ENCODE results near the gene CNTNAP4. TPM values are rescaled to one million over a fixed set of nuclear protein-coding genes. Genes with fewer than 3 reads are reported as not detected.

CNTNAP4 gene
- total RNA-seq, 1 experiment from 2014 or later: not detected

- no peak overlapping the region for H3T11ph ChIP-seq (ENCODE audit: low read length)
- no peak overlapping the region for H2BK5ac ChIP-seq (ENCODE audit: insufficient read length, low read length)
- H3K9me3 Mint-ChIP-seq: no peaks in the 10 kb centered on the region
- no peaks in the 10 kb centered on the region for H3K79me2 ChIP-seq (ENCODE audit: insufficient read depth, low read length)
- TF ChIP-seq CTCF (conservative IDR thresholded peaks at IDR 0.05): no peak
- no peaks in the 10 kb centered on the region for H3K4me1 ChIP-seq (ENCODE audit: insufficient read depth, low read length)
- H2BK120ac ChIP-seq (ENCODE audit: low read depth, low read length, poor library complexity, severe bottlenecking): no peak overlapping the region
- no peak overlapping the region for H3K9ac ChIP-seq (ENCODE audit: extremely low read depth, insufficient read length, low read length)
- no peaks in the 10 kb centered on the region for H3K79me1 ChIP-seq (ENCODE audit: insufficient read depth, low read depth, low read length, poor library complexity, severe bottlenecking)
- H3K36me3 Mint-ChIP-seq (ENCODE audit: insufficient read depth in 1 of 3, low read depth in 3 of 3): no peaks in the 10 kb centered on the region
- H3K4me1 Mint-ChIP-seq: peaks cover 2% of the 10 kb centered on the region in 2 experiments; a peak in 2 of 4 replicates
- DNase-seq: no peak
- H3K4ac ChIP-seq (ENCODE audit: low read depth, low read length): no peak overlapping the region
- H3K27me3 Mint-ChIP-seq (ENCODE audit: low read depth): no peaks in the 10 kb centered on the region; the same call in 1 of the 2 replicates
- H3K14ac ChIP-seq (ENCODE audit: insufficient read depth, low read length): no peak overlapping the region
- H4K5ac ChIP-seq (ENCODE audit: insufficient read length, low read depth, low read length): no peak overlapping the region
- H3K27ac Mint-ChIP-seq: no peak overlapping the region
- H3K56ac ChIP-seq (ENCODE audit: insufficient read length, low read depth, low read length): no peak overlapping the region
- no peak overlapping the region for H4K91ac ChIP-seq (ENCODE audit: insufficient read length, low read depth, low read length)
- H4K8ac ChIP-seq (replicated peaks; ENCODE audit: insufficient read length, low read depth, low read length): no peak overlapping the region
- H2BK20ac ChIP-seq (ENCODE audit: low read depth, low read length, poor library complexity, severe bottlenecking): no peak overlapping the region
- no peak overlapping the region for H3K18ac ChIP-seq (ENCODE audit: insufficient read length, low read depth, low read length)
- H3K27me3 ChIP-seq (ENCODE audit: insufficient read depth, low read length): no peaks in the 10 kb centered on the region
- no peaks in the 10 kb centered on the region for H4K20me1 ChIP-seq (ENCODE audit: control insufficient read depth, insufficient read depth, insufficient read length)
- H3K4me3 Mint-ChIP-seq: no peak overlapping the region
- no peaks in the 10 kb centered on the region for H3K23me2 ChIP-seq (ENCODE audit: insufficient read length, low read depth, low read length, poor library complexity, severe bottlenecking)
- no peak overlapping the region for H2AK5ac ChIP-seq (ENCODE audit: insufficient read length, low read length)
- H2AFZ ChIP-seq (ENCODE audit: low read length): no peak overlapping the region
- H3K23ac ChIP-seq (ENCODE audit: insufficient read length, low read depth, low read length): no peak overlapping the region
- no peak overlapping the region for H2BK12ac ChIP-seq (ENCODE audit: insufficient read length, low read depth, low read length)
- no peak overlapping the region for H3K27ac ChIP-seq (ENCODE audit: insufficient read length, low read depth, low read length)
- no peak overlapping the region for H3K4me2 ChIP-seq (ENCODE audit: insufficient read depth, insufficient read length, low read length)
- H3K9me3 ChIP-seq (ENCODE audit: control insufficient read depth, low read depth, low read length): no peaks in the 10 kb centered on the region
- no peak overlapping the region for H2BK15ac ChIP-seq (ENCODE audit: low read depth, low read length)
These were observed 225.9 kb downstream of the CNTNAP4 start for GRCh38 chr16:76503091-76503490.

All from H9 (cell line).